K562 (cell line): Measurements from ENCODE around the gene ADAM21. TPM values are rescaled to one million over a fixed set of nuclear protein-coding genes. Genes with fewer than 3 reads are reported as not detected.

ENCODE experiments used
- BHLHE40 ChIP-seq: IDR thresholded peaks from 2 replicates; pipeline ENCODE4 v1.6.1; 2011; ENCODE audit warnings: low read length, improper control_type of control experiment
- POLR2AphosphoS5 ChIP-seq: IDR thresholded peaks from 2 replicates; pipeline ENCODE4 v1.6.1; 2011; ENCODE audit warnings: mild to moderate bottlenecking, low read depth, low read length, moderate library complexity; ENCODE audit not compliant: control insufficient read depth, insufficient read depth
- ZNF407 ChIP-seq: fragments of 450-650 bp; IDR thresholded peaks from 2 replicates; pipeline ENCODE4 v1.6.1; 2016; ENCODE audit warnings: low read depth
- polyA plus RNA-seq, 8 experiments: library from polyadenylated mRNA; depleted of rRNA in 4 of 8; stranded (reverse) in 5 of 8; unstranded in 3 of 8; fragments of >200 nt; fragmentation: Nextera tagmentation in 2 of 8; fragmentation: Illumina TruSeq in 1 of 8; extraction: Ambion mirVana in 2 of 8; extraction: Trizol in 1 of 8; gene quantifications; 2 replicates each; pipeline versions ENCODE4 v1.2.1 to v1.2.3, GENCODE V29; 2011 to 2014; ENCODE audit warnings: inconsistent platforms in 1 of 8, missing spikeins in 1 of 8
- total RNA-seq, 7 experiments: library from RNA; depleted of rRNA in 6 of 7; stranded (reverse); fragments of >200 nt in 6 of 7; fragmentation: Illumina TruSeq in 2 of 7; extraction: Trizol in 2 of 7; gene quantifications; 2 replicates each; pipeline versions ENCODE4 v1.2.1 to v1.2.3, GENCODE V29; 2011 to 2021; ENCODE audit warnings: low replicate concordance in 1 of 7
- TF ChIP-seq, protein P1 (sequence below): sonication (generic); formaldehyde crosslinking; IDR thresholded peaks from 2 replicates; pipeline ENCODE4 v1.8.0; 2022; ENCODE audit warnings: mild to moderate bottlenecking, missing genetic modification reagents

ADAM21 gene
- total and polyA plus RNA-seq, 9 of the 15 experiments (the other 6 are each of a cell fraction or from before 2014, with no cell fraction given), result 0.03 to 0.15 (median 0.05) TPM; not detected in 4

- no peak for TF ChIP-seq ZNF407
- TF ChIP-seq, protein P1, sequence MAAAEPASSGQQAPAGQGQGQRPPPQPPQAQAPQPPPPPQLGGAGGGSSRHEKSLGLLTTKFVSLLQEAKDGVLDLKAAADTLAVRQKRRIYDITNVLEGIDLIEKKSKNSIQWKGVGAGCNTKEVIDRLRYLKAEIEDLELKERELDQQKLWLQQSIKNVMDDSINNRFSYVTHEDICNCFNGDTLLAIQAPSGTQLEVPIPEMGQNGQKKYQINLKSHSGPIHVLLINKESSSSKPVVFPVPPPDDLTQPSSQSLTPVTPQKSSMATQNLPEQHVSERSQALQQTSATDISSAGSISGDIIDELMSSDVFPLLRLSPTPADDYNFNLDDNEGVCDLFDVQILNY (CRISPR knock-in tag), result no peak
- no peak for TF ChIP-seq POLR2AphosphoS5
- TF ChIP-seq BHLHE40, result no peak
Measured at GRCh38 chr14:70436867-70437266, 15.1 kb upstream of the ADAM21 start (continued).
